ENCODE results near the gene HOXB4.

The HOXB4 gene

DNA sequence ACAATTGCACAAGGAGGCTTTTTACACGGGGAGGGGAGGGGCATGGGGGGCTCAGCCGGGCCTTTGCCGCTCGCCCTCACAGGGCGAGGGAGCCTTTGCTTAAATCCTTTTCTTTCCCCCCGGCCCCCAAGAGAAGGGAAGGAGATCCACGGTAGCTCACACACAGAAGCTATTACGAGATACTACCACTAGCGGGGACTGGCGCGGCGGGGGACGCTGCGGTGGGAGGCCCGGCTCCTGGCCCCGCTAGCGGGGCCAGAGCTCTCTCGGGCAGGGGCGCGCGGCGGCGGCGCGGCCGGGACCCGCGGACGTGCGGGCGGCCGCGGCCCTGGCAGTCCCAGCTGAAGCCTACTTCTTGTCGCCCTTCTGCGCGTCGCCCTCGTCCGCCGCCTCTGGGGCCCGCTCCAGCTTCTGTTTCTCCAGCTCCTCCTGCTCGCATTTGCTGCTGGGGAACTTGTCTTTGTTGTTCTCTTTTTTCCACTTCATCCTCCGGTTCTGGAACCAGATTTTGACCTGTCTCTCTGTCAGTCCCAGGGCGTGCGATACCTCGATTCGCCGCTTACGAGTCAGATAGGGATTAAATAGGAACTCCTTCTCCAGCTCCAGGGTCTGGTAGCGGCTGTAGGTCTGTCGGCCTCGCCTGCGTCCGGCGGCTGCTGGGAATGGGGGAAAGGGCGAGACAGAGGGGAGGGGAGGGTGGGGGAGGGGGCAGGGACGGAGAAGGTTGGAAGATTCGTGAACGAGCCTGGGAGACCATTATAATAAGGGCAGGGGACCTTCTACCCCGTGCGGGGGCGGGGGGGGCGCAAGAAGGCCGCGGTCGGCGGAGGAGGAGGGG, 34.9 kb upstream of the HOXB4 start:
- TF ChIP-seq, protein P1, sequence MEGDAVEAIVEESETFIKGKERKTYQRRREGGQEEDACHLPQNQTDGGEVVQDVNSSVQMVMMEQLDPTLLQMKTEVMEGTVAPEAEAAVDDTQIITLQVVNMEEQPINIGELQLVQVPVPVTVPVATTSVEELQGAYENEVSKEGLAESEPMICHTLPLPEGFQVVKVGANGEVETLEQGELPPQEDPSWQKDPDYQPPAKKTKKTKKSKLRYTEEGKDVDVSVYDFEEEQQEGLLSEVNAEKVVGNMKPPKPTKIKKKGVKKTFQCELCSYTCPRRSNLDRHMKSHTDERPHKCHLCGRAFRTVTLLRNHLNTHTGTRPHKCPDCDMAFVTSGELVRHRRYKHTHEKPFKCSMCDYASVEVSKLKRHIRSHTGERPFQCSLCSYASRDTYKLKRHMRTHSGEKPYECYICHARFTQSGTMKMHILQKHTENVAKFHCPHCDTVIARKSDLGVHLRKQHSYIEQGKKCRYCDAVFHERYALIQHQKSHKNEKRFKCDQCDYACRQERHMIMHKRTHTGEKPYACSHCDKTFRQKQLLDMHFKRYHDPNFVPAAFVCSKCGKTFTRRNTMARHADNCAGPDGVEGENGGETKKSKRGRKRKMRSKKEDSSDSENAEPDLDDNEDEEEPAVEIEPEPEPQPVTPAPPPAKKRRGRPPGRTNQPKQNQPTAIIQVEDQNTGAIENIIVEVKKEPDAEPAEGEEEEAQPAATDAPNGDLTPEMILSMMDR (conservative IDR thresholded peaks at IDR 0.05; ENCODE audit: low read length), result peak; percentile 39
- DNase-seq (ENCODE audit: low read depth), result no peak
- H3K4me3 ChIP-seq (ENCODE audit: low read length), result peak overlapping the region; percentile 67

DNA sequence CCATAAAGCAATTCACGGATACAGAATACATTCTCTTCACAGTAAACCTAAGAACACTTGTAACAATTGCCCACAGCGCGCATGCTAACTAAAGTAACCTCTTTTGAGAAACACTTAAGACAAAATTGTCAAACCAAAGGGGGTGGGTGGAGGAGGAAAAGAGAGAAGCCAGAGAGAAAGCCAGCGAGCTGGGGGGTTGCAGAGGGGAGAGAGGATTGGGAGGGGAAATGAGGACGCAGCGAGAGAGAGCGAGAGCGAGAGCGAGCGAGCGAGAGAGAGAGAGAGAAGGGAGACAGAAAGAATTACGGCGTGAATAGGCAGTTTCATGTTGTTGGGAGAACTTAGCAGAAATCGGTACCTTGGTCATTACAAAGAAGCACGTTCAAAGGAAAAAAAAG, 34.3 kb upstream of the HOXB4 start:
- no peak for DNase-seq (ENCODE audit: low read depth)
- peak overlapping the region; percentile 67 for H3K4me3 ChIP-seq (ENCODE audit: low read length)
- TF ChIP-seq, protein P1 (conservative IDR thresholded peaks at IDR 0.05; ENCODE audit: low read length), result no peak

DNA sequence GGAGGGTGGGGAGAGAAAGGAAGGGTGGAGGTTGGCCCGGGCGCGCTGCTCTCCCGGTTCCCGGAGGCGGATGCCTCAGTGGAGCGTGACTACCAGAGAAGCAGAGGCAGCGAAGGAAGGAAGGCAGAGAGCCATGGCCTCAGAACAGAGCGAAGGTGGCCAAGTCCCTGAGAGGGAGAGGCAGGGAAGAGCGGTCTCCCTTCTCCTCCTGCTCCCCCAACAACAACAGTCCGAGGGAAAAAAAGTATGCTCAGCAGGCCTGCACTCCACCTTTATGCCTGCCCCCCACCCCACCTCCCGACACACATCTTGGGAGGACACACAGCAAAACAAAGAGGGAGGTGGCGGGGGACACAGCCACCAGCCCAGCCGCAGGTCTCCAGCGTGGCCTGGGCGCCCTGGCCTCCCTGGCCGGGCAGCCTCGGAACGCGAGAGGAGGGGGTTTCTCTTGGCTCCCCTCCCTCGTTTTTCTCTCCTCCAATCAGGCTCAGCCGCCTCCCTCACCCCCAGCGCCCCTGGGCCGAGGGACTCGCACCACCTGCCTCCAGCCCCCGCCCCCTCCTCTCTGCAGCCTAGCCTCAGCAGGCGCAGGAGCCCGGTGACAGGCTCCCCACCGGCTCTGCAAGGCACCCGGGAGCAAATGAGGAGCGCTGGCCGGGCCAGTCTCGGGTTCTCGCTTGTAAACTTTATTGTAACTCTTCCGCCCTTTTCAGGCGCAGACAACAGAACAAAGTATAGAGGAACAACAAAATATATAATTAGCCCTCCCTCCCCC, 33.7 kb upstream of the HOXB4 start:
- H3K4me3 ChIP-seq (ENCODE audit: low read length), result peak overlapping the region; percentile 67
- DNase-seq (ENCODE audit: low read depth), result no peak

DNA sequence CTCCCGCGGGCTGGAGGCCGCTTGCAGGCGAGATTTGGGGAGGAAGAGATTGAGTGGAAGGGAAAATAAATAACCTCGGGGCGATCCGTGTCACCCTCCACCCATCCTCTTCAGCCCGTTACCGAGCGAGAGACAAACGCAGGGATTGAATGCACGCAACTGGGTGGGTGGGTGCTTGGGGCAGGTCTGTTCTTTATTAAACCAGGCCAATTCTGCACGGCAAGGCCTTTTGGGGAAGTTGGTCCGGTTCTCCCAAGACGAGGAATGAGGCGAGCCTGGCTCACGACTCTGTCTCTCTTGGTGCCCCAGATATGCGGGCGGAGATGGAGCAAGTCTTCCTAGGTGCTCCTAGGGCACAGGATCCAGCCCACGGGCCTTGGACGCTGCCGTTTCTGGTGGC, 33.1 kb upstream of the HOXB4 start:
- peak overlapping the region; percentile 67 for H3K4me3 ChIP-seq (ENCODE audit: low read length)
- no peak for DNase-seq (ENCODE audit: low read depth)
- TF ChIP-seq, protein P1 (conservative IDR thresholded peaks at IDR 0.05; ENCODE audit: low read length), result no peak

More for the DNA sequence above, 33.7 kb upstream of the HOXB4 start:
- TF ChIP-seq, protein P1 (conservative IDR thresholded peaks at IDR 0.05; ENCODE audit: low read length), result no peak

DNA sequence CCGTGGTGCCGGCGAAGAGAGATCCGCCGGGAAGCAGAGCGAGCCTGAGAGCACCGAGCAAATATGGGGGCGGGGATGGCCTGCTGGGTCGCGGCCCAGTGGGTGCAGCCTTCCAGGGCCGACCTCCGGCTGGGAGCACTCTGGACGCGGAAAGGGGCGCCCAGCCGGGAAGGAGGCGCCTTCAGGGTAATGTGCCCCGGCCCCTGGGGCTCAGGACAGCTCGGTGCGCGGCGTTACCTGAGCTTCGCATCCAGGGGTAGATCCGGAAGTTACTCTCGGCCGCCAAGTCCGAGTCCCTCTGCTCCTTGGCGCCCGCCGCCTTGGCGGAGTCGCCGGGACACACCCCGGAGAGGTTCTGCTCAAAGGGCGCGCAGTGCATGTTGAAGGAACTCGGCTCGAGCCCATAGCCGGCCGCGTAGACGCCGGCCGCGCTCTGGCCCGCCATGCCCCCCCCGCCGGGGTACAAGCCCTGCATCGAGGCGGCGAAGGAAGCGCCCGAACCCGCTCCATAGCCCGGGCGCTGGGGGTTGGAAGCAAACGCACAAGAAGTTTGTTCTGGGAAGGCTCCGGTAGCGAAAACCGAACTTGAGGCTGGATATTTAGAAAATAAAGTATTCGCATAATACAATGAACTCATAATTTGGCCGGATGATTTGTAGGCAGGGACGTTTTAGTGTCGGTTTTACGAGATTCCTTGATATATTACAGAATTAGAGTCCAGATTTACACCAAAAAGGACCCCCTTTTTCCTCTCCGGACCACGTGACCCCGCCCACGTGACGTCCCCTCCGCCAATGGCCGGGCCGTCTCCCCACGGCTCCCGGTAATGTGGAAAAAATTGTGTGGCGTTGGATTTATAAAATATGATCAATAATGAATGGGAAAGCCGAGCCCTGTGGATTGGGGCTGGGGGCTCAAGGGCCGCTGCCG, 32.4 kb upstream of the HOXB4 start, which contains the start of gene HOXB7:
HOXB7 (minus strand) TSS at position 736 of the 930 bp plus-strand sequence; CDS start at position 637, 99 bp downstream.
- H3K4me3 ChIP-seq (ENCODE audit: low read length), result peak within 1 kb of the TSS; percentile 67

DNA sequence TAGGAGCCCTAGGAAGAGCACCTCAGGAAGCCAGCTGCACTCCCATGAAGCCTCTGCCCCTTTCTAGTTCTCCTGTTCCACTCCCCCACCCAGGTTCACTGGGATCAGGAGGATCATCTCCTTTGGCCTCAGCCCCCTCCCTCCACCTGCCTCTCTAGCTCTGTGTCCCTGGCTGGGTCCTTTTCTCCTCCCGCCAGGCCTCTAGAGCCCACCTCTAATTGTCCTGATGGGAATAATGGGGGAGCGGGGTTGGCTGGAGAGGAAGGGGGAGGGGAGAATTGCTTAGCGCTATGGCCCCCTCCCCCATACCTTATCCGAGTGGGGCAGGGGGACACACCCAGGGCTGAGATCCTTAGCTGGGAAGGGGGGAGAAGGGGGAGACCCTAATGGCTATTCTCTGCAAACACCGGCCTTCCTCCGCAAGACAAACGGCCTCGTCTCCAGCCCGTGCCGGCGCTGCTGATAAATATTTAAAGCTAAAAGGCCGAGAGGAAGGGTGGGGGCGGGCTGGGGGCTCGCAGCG, 31.7 kb upstream of the HOXB4 start:
- no peak for DNase-seq (ENCODE audit: low read depth)
- TF ChIP-seq, protein P1 (conservative IDR thresholded peaks at IDR 0.05; ENCODE audit: low read length), result no peak
- peak overlapping the region; percentile 67 for H3K4me3 ChIP-seq (ENCODE audit: low read length)

More for the DNA sequence above, 32.4 kb upstream of the HOXB4 start, which contains the start of gene HOXB7:
- TF ChIP-seq, protein P1 (conservative IDR thresholded peaks at IDR 0.05; ENCODE audit: low read length), result no peak
- peak; percentile 64 for DNase-seq (ENCODE audit: low read depth)
